Testis (tissue), 3 donors: ENCODE measurements around the gene ELMO3. TPM values are rescaled to one million over a fixed set of nuclear protein-coding genes. Genes with fewer than 3 reads are reported as not detected.
A peak's percentile ranks its signal among the peaks of the same experiment; 100 is the strongest.

ENCODE experiments used
- DNase-seq: peaks from one replicate; pipeline ENCODE4 v3.0.0-alpha.2; 2019
- H3K27ac ChIP-seq, 2 donors: fragments of 200-600 bp; sonication (generic); one replicate each; pipeline ENCODE4 v1.5.1; 2019
- H3K27me3 ChIP-seq: fragments of 200-600 bp; sonication (generic); one replicate; pipeline ENCODE4 v1.5.1; 2019
- H3K36me3 ChIP-seq: fragments of 200-600 bp; sonication (generic); one replicate; pipeline ENCODE4 v1.5.1; 2017; ENCODE audit warnings: low read depth; ENCODE audit errors: missing control alignments
- H3K4me1 ChIP-seq: fragments of 200-600 bp; sonication (generic); one replicate; pipeline ENCODE4 v1.5.1; 2019
- H3K4me3 ChIP-seq, 2 donors: fragments of 200-600 bp; sonication (generic); one replicate each; pipeline ENCODE4 v1.5.1; 2017 to 2019
- H3K9me3 ChIP-seq: fragments of 200-600 bp; sonication (generic); one replicate; pipeline ENCODE4 v1.5.1; 2017
- CTCF ChIP-seq, 3 experiments: fragments of 450-650 bp in 2 of 3; fragments of 200-600 bp in 1 of 3; sonication (generic) in 1 of 3; IDR thresholded peaks; one replicate each; pipeline ENCODE4 v1.5.1; 2016 to 2019; ENCODE audit warnings: antibody characterized with exemption in 3 of 3, mild to moderate bottlenecking in 2 of 3, moderate library complexity in 1 of 3
- POLR2A ChIP-seq: fragments of 450-650 bp; IDR thresholded peaks from one replicate; pipeline ENCODE4 v1.6.1; 2017; ENCODE audit warnings: antibody characterized with exemption, mild to moderate bottlenecking, moderate library complexity
- WGBS, 2 donors: methylation state at CpG; one replicate each; pipeline ENCODE4 v1.1.5; 2018; 5-methylcytosine and 5-hydroxymethylcytosine counted together
- intact Hi-C: fragments of 100-400 bp; cut with DNase I; formaldehyde crosslinking; loops from one replicate; pipeline ENCODE4 v1.15.1; 2023; ENCODE audit warnings: low total_unique reads
- polyA plus RNA-seq: library from polyadenylated mRNA; stranded (reverse); fragments of 350-450 nt; fragmentation: Illumina TruSeq; extraction: RNeasy Lipid Tissue Mini Kit (QIAGEN cat#74804); gene quantifications from one replicate; pipeline ENCODE4 v1.2.3, GENCODE V29; 2014; ENCODE audit warnings: low read depth, low replicate concordance; ENCODE audit not compliant: insufficient read depth
- total RNA-seq, 2 donors: library from RNA; depleted of rRNA; stranded (reverse); fragments of >200 nt; gene quantifications; one replicate each; pipeline ENCODE4 v1.2.3, GENCODE V29; 2016

Gene ELMO3
- total and polyA plus RNA-seq, 3 donors from 2014 or later: 9.3 to 22.2 (median 10.5) TPM

GRCh38 chr16:67164599-67165061 is 34.3 kb upstream of the ELMO3 start, which contains the start of gene HSF4:
HSF4 (plus strand) TSS chr16:67164745; CDS start chr16:67164812, 67 bp downstream.
- Histone ChIP-seq H3K27ac (peak within 1 kb of the TSS; percentile 80 to 82), H3K4me3 (peak within 1 kb of the TSS; percentile 33 to 55), H3K9me3 (no peaks in the 10 kb centered on the region), H3K27me3 (no peaks in the 10 kb centered on the region), H3K36me3 (no peaks in the 10 kb centered on the region), H3K4me1 (peaks cover 20% of the 10 kb centered on the region)
- peak; percentile 64 for DNase-seq
- intact Hi-C loops: no loop called here
- 0 to 3% methylated on average over 6 to 37 of the region's 41 CpGs for WGBS, 2 donors
- TF ChIP-seq POLR2A: no peak
- no peak for TF ChIP-seq CTCF (IDR thresholded peaks at IDR 0.05)

GRCh38 chr16:67165121-67166078 is 33.5 kb upstream of the ELMO3 start:
- H3K4me3 ChIP-seq: peak overlapping the region; percentile 33 to 55
- no peaks in the 10 kb centered on the region for H3K27me3 ChIP-seq
- 39 to 44% methylated on average over 15 to 81 of the region's 85 CpGs for WGBS, 2 donors
- peaks cover 27% of the 10 kb centered on the region for H3K4me1 ChIP-seq
- H3K27ac ChIP-seq: peak overlapping the region; percentile 80 to 82
- H3K9me3 ChIP-seq: no peaks in the 10 kb centered on the region
- intact Hi-C loops: no loop called here
- no peaks in the 10 kb centered on the region for H3K36me3 ChIP-seq
- no peak for DNase-seq
- TF ChIP-seq CTCF (IDR thresholded peaks at IDR 0.05): no peak
- no peak for TF ChIP-seq POLR2A

GRCh38 chr16:67166110-67166547 is 32.8 kb upstream of the ELMO3 start:
- no peak for DNase-seq
- no peaks in the 10 kb centered on the region for H3K27me3 ChIP-seq
- H3K4me1 ChIP-seq: peaks cover 32% of the 10 kb centered on the region
- intact Hi-C loops: no loop called here
- no peaks in the 10 kb centered on the region for H3K36me3 ChIP-seq
- no peak for TF ChIP-seq CTCF (IDR thresholded peaks at IDR 0.05)
- no peak for TF ChIP-seq POLR2A
- 42 to 62% methylated on average over 6 to 18 of the region's 18 CpGs for WGBS, 2 donors
- no peak overlapping the region for H3K27ac ChIP-seq
- H3K4me3 ChIP-seq: no peak overlapping the region
- no peaks in the 10 kb centered on the region for H3K9me3 ChIP-seq

GRCh38 chr16:67166598-67167168 is 32.2 kb upstream of the ELMO3 start:
- no peak for DNase-seq
- peaks cover 31% of the 10 kb centered on the region for H3K4me1 ChIP-seq
- H3K27ac ChIP-seq: no peak overlapping the region
- H3K36me3 ChIP-seq: no peaks in the 10 kb centered on the region
- WGBS, 2 donors: 81 to 84% methylated on average over 4 to 5 of the region's 5 CpGs
- H3K4me3 ChIP-seq: no peak overlapping the region
- TF ChIP-seq POLR2A: no peak
- TF ChIP-seq CTCF (IDR thresholded peaks at IDR 0.05): no peak
- no peaks in the 10 kb centered on the region for H3K27me3 ChIP-seq
- no peaks in the 10 kb centered on the region for H3K9me3 ChIP-seq
- intact Hi-C loops: no loop called here
